Measurements from ENCODE around the gene IQCN. TPM values are rescaled to one million over a fixed set of nuclear protein-coding genes. Genes with fewer than 3 reads are reported as not detected.

The IQCN gene, protein sequence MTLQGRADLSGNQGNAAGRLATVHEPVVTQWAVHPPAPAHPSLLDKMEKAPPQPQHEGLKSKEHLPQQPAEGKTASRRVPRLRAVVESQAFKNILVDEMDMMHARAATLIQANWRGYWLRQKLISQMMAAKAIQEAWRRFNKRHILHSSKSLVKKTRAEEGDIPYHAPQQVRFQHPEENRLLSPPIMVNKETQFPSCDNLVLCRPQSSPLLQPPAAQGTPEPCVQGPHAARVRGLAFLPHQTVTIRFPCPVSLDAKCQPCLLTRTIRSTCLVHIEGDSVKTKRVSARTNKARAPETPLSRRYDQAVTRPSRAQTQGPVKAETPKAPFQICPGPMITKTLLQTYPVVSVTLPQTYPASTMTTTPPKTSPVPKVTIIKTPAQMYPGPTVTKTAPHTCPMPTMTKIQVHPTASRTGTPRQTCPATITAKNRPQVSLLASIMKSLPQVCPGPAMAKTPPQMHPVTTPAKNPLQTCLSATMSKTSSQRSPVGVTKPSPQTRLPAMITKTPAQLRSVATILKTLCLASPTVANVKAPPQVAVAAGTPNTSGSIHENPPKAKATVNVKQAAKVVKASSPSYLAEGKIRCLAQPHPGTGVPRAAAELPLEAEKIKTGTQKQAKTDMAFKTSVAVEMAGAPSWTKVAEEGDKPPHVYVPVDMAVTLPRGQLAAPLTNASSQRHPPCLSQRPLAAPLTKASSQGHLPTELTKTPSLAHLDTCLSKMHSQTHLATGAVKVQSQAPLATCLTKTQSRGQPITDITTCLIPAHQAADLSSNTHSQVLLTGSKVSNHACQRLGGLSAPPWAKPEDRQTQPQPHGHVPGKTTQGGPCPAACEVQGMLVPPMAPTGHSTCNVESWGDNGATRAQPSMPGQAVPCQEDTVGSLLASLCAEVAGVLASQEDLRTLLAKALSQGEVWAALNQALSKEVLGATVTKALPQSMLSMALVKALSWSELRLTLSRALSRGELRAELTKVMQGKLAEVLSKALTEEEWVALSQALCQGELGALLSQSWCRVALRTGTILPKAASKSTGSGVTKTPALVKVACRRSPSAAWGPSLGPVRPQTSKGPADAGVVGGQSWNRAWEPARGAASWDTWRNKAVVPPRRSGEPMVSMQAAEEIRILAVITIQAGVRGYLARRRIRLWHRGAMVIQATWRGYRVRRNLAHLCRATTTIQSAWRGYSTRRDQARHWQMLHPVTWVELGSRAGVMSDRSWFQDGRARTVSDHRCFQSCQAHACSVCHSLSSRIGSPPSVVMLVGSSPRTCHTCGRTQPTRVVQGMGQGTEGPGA (N-terminal part only)
- 12.7 TPM for total RNA-seq

DNA sequence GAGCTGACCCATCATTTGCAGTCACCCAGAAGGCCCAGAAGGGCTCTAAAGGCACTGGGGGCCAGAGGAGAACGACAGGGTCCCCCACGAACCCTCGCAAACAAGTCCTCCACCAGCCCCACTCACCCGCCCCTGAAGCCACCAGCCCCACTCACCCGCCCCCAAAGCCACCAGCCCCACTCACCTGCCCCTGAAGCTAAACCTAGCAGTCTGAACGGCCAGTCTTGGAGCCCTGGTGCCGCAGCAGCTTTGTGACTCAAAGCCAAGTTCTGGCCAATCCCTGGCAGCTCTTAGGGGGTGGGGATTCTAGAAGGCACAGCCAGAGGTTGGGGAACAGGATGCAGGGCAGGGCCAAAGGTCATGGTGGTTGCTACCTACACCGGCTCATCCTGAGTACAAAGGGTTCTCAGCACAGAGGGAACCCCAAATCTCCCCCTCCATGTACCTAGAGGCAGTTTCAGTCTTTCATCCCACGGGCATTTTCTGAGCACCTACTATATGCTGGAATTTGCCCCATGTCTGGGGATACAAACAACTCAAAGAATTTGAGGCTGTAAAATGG lies at the start of gene IQCN:
TSS of gene IQCN (minus strand) at position 234 of the 562 bp plus-strand sequence. CDS start 4,974 bp downstream, outside the sequence.
- DNase-seq (ENCODE audit: low spot score), result no peak
- ATAC-seq, result peak; percentile 3
- intact Hi-C loops (cut with DNase I), result no loop called here

DNA sequence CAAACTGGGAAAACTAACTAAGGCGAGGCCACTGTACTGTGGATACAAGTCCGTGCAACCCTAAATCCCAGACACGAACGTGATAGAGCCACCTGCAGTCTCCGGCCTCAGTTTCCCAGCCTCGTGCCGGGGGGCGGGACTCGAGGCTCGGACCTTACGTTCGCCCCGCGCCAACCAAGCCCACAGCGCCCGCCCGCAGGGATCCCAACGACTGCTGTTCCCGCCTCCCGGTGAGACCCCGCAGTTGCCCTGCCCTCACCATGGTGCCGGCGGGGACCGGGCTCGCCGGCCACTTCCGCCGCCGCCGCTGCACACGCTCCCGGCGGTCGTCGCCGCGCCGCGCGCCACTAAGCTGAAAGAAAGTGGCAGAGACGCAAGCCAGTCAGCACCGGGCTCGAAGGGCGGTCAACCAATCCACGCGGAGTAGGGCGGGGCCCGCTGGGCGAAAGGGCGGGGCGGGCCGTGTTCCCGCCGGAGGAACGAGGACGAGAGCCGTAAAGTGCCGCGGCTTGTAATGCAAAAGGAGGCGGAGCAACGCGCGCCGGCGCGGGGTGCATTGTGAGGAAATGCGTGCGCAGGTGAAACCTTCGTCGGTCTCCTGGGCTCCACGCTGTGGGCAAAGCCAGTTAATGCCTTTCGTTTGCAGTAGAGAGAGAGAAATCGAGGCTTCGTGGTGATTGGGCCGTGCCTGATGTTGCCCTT lies 48.7 kb upstream of the IQCN start, which contains the start of gene LSM4:
TSS of gene LSM4 (minus strand) at position 318 of the 702 bp plus-strand sequence. CDS start at position 262, 56 bp downstream.
- intact Hi-C loops (cut with DNase I), result loop anchor here (5.0 kb wide), 1 partner anchor 46 kb away; no protein-coding TSS in a partner anchor
- DNase-seq (ENCODE audit: low spot score) (peak; percentile 99), ATAC-seq (peak; percentile 98)

DNA sequence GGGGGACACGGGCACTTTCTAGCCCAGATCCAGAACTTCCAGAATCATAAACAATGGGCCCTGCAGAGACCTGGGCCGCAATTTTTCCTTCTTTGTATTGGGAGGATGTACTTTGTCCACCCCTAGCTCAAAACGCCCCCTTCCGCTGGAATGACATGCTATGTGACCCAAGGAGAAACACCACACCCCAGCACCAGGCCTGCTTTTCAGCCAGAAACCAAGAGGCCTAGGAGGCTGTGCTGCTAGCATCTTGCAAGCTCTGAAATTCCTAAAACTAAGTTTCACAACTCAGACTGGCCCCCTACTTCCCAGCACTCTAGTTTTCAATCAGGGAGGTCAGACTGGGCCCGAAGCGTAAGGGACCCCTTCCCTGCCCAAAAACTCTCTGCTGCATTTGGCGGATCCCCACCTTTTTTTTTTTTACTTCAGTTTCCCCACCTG lies 48.1 kb upstream of the IQCN start:
- DNase-seq (ENCODE audit: low spot score), result no peak
- intact Hi-C loops (cut with DNase I), result loop anchor here (5.0 kb wide), 1 partner anchor 45 kb away; no protein-coding TSS in a partner anchor
- ATAC-seq, result no peak

DNA sequence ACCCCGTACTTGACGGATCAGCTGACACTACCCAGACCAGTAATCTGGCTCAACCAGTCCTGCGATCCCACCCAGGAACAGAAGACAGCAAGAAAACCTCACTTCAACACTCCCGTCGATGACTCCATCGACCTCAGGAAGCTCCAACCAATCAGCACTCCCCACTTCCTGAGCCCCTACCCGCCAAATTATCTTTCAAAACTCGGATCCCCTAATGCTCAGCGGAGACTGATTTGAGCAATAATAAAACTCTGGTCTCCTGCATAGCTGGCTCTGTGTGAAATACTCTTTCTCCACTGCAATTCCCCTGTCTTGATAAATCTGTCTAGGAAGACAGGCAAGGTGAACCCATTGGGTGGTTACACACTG lies 47.5 kb upstream of the IQCN start:
- DNase-seq (ENCODE audit: low spot score) (no peak), ATAC-seq (no peak)
- intact Hi-C loops (cut with DNase I), result loop anchor here (5.0 kb wide), 1 partner anchor 44 kb away; no protein-coding TSS in a partner anchor

DNA sequence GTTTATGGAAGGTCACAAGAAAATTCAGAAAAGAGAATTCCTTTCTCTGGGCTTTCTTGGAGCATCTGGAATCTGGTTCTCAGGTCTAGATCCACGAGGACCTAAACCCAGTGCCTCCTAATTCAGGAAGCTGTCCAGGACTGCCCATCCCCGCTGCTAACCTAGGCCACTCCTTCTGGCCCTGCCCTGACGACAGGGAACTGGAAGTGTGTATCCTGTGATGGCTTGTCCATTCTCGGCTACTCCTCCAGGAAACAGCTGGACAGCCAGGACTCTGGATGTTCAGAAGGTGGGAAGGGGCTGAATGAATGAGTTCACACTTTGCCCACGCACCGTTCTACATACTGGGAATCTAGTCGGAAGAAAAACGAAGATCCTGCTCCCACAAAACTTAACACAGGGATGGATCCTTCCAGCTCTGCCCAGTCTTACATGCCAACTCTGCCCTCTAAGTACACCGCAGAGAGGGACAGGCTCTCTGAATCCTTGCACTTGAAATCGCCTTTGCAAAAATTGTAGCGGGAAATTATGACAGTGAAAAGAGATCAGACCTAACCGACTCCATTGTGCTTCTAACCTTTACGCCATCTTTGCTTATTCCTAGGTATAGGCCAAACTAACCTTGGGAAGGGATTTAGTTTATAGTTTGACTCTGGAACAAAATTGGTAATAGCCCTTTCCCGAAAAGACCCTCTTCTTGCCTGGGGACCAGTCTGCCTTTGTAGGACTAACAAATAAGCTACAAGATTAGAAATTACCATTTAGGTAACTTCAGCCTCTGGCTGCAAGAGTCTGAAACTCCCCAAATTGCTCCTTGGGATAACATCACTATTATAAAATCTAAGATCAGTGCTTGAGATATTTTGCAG lies 46.8 kb upstream of the IQCN start:
- intact Hi-C loops (cut with DNase I), result loop anchor here (5.0 kb wide), 1 partner anchor 44 kb away; no protein-coding TSS in a partner anchor
- DNase-seq (ENCODE audit: low spot score), result no peak
- ATAC-seq, result no peak

DNA sequence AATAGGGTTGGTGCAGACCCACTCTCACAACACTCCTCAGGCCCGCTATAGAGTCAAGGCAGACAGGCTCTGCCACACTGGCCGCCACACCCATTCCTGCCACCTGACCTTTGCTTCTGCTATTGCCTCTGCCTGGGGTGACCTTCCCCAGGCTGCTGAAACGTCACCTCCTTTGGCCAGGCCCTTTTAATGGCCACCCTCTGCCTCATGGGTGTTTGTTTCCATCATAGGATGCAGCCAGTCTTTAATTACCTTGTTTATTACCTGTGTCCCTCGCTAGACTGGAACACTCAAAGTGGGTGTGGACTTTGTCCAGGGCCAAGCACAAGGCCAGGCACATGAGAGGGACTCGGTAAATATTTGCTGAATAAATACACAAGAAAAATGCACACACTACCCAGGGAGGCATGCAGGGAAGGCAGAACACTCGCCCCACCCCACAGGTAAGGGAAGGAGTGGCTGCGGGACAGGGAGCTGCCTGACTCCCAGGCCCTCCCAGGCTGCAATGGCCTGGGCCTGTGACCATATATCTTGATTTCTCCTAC lies 45.4 kb upstream of the IQCN start:
- ATAC-seq (no peak), DNase-seq (ENCODE audit: low spot score) (no peak)
- intact Hi-C loops (cut with DNase I), result loop anchor here (5.0 kb wide), 1 partner anchor 42 kb away; no protein-coding TSS in a partner anchor

DNA sequence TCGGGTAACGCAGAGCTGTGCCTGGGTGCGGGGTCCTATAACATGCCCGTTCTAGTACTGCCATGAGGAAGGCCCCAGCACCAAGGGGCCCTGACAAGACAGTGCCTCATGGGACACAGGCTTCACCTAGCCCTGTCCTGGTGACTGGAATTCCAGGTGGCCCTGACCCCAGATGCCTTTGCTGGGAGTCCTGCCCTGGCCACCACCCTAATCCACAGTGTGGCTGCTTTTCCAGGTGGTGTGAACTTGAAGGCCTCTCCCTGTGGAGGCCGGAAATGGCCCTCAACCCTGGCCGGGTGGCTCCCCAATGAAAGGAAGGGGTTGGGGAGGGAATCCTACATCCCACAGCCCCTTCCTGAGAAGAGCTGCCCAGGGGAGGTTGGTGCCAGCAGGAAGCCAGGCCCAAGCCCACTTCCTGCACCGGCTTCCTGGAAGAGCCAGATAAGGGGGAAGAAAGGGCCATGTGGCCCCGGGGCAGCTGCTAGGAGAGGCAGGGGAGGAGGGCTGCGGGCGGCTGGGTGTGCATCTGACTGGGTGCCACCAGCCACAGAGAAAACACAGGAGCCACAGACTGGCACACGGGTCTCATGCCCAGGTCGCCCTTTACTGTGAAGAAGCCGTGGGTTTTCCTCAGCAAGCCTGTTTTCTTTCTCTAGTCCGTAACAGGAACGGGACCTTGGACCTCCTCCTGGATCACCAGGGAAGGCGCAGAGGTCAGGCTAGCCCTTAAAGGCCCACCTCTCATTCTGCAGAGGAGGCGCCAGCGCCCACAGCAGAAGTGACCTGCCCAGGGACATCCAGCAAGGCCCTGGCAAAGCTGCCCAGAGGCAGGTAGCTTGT lies 43.9 kb upstream of the IQCN start:
- intact Hi-C loops (cut with DNase I), result no loop called here
- no peak for DNase-seq (ENCODE audit: low spot score)
- ATAC-seq, result no peak

DNA sequence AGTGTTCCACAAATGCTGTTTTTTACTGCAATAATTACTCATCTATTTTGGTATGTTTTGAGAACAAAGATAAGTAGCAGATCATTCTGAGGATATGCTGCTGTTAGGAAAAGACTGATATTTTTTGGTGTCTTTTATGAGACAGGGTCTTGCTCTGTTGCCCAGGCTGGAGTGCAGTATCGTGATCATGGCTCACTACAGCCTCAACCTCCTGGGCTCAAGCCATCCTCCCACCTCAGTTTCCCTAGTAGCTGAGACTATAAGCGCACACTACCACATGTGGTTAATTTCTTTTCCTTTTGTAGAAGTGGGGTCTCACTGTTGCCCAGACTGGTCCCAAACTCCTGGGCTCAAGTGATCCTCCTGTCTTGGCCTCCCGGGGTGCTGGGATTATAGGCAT lies 39.1 kb upstream of the IQCN start:
- ATAC-seq (no peak), DNase-seq (ENCODE audit: low spot score) (no peak)
- intact Hi-C loops (cut with DNase I), result no loop called here

DNA sequence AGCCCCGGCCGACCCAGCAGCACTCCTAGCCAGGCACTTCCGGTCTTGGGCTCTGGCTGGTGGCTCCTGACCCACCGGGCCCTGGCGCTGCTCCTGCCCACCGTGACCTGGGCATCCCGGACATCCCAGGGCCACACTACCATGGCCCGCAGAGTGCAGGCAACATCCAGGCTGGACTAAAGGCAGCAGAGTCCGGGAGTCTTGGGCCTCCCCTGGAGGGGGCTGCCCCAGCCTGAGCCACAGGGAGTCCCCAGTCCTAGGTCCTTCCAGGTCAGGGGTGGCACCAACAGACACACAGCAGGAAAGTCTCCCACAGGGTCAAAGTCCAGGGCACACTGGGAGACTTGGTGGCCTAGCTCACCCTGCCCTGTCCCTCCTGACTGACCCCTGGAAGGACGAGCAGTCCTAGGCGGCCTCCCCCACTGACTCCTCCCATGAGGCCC lies 37.9 kb upstream of the IQCN start:
- intact Hi-C loops (cut with DNase I), result no loop called here
- DNase-seq (ENCODE audit: low spot score), result no peak

DNA sequence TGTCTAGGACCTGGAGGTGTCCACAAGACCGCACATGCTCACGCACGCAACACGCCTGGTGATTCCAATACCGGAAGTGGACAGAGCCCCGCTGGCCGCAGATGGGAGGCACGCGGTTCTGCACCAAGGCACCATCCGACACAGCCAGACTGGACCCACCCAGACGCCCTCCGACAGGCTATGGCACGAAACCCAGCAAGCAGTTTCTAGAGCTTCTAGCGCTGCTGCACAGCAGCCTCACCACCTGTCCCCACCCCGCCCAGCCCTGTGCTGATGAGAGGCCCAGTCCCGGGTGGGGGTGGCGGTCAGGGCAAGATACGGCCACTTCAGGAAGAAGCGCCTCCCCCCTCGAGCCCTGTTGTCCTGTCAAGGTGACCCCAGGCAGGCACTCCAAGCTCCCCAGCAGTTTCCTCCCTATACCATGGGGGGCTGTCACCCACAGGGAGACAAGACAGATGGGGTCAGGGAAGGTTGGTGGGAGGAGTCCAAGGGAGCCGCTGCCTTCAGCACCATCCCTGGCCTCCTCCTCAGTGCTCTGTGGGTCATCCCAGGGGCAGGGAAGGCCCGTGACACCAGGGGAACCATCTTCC lies 37.3 kb upstream of the IQCN start:
- no peak for ATAC-seq
- intact Hi-C loops (cut with DNase I), result no loop called here
- no peak for DNase-seq (ENCODE audit: low spot score)

More for the DNA sequence above, 37.9 kb upstream of the IQCN start:
- ATAC-seq, result no peak

DNA sequence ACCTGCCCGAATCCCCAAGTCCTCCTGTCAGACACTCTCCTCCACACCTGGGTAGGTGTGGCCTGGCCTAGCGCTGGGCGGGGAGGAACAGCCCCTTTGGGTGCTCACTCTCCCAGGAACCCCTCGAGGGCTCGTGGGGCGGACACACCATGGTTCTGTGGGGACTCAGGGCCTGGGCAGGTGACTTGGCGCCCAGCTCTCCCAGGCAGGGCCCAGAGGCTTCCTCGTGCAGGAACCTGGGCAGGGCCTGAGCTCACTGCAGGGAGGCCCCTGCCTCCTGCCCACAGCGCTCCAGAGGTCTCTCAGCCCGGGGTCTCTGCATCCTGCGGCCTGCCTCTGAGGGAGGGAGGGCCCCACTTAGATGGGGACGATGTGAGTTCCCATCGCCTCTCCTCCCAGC lies 36.7 kb upstream of the IQCN start:
- intact Hi-C loops (cut with DNase I), result no loop called here
- no peak for DNase-seq (ENCODE audit: low spot score)
- peak; percentile 1 for ATAC-seq

DNA sequence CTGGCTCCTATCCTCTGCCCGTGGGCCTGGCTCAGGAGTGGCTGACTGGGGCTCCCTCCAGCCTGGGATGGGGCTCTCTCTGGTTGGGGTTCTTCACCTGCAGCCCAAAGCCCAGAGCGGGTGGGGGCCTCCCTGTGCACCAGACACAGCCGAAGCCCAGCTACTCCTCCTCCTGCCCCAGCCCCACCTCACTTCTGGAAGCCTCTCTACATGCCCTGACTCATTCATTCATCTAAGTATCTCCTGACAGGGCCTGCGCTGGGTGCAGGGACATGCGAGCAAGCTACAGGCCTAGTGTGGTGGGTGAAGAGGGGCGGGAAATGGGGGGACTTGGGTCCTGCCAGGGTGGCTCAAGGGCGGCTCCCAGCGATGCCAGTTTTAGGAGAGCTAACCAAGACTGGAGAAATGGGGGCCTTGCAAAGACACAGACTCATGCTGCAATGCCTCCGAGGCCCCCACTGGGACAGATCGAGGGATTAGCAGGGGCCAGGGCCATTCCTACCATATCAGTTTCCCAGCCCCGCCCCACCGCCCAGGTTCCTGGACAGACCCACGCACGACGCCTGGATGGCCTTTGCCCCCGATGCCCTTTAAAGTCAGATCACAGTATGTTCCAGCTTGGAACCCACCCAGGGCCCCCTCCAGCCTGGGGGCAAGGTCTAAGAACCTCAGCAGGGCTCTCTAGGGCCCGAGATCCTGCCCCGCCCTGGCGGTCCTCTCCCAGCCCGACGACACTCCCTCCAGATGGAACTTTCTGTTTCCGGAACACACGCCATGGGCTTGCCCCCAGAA lies 36.1 kb upstream of the IQCN start:
- intact Hi-C loops (cut with DNase I), result no loop called here
- ATAC-seq (peak; percentile 23), DNase-seq (ENCODE audit: low spot score) (no peak)

DNA sequence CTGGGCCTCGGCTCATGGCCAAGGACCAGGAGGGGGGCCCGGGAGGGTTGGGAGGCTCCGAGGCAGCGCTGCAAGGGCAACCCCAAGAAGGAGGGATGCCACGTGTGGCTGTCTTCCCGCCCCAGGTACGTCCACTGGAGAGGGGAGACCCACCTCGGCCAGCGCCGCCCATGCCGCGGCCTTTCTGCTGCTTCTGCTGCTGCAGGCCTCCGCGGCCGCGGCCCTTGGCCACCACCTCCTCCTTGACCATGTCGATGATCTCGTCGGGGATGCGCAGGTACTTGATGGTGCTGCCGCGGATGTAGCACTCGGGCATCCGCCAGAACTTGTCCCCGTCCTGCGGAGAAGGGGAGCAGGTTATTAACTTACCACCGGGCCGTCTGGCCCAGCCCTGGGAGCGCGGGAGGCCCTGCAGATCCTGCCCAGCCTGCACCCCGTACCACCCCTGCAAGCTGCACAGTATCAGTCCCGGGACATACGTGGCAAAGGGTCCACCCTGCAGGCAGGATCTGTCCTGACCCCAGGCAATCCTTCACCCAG lies 35.3 kb upstream of the IQCN start:
- ATAC-seq (no peak), DNase-seq (ENCODE audit: low spot score) (no peak)

DNA sequence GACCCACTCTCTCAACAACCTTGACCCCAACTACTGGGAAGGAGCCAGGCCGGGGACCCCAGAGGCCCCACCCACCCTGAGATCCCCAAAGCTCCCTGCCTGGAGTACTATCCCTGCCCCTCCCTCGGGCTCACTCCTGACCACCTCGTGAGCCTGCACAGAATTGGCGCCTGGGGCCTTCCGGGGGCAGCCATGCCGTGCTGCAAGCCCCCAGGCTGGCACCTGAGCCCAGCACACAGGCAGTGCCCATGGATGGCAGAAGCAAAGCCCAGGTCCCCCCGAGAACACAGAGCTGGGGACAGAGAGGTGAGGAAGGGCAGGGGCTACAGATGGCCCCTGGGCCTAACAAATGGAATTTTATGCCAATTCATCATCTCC lies 34.7 kb upstream of the IQCN start:
- DNase-seq (ENCODE audit: low spot score) (no peak), ATAC-seq (no peak)
- intact Hi-C loops (cut with DNase I), result no loop called here

More for the DNA sequence above, 35.3 kb upstream of the IQCN start:
- intact Hi-C loops (cut with DNase I), result no loop called here
